ENCODE data around the gene RSBN1.
A peak's percentile ranks its signal among the peaks of the same experiment; 100 is the strongest.
"Not testable (repeated sequence)": the region's sequence is repeated elsewhere in the genome, so short reads cannot be mapped to it uniquely, and the experiment has no call there.

RSBN1 gene

DNA sequence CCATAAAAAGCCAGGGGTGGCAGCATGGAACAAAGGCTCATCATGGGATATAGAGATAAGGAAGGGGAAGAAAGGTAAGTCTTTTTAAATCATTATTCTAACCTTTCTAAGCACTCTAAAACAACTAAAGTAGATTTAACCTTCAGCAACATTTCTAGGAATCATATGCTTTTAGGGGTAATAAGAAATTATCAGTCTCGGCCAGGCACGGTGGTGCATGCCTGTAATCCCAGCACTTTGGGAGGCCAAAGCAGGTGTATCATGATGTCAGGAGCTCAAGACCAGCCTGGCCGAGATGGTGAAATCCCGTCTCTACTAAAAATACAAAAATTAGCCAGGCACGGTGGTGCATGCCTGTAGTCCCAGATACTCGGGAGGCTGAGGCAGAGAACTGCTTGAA lies 32.7 kb downstream of the RSBN1 start:
- DNase-seq = peak; percentile 15

DNA sequence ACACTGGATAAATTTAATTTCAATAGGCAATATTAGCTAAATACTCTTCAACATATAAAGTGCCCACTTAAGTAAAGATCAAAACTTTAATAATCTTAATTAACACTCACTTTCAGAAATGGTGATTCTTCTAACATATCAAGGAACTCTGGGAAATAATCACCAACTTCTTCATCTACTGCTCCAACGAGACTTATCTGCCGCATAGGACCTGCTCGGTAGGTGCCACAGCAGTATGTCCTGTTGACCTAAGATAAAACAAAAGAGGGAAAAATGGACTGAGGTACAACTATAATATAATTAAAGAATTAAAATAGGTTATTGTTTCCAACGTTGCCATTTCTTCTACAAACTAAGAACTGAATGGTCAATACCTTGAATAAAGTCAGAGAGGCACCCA lies 34.7 kb downstream of the RSBN1 start:
- no peak for DNase-seq

DNA sequence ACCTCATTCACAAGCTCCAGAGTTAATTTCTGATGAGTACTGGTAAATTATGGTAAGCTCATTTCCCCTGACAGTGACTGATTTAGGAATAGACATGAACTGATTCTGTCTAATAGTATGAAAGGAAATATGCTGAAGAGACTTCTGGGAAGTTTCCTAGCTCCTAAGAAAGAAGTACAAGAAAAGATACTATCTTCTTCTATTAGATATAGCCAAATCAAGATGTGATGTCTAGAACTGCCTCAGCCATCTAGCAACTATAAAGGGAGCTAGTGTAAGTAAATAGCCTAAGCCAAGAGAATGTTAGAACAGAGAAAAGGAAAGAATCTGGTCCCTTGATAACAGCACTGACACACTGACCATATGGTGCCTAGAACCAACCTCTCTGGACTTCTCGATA lies 42.2 kb downstream of the RSBN1 start:
- no peak for DNase-seq

DNA sequence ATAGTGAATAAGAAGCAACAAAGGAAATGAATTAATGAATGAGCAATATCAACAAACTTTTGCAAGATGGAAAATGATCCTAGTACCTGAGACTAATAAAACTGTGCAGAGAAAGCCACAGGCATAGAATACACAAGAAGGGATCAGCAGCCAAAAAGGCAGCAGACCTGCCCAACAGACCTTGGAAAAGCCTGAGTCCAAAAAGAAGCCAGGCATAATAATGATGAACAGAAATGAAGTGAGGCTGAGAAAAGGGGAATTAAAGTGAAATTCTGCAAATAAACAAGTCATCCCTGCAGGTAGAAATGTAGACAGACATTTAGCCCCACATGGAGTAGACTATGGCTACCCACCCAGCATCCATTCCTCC lies 42.7 kb downstream of the RSBN1 start:
- no peak for DNase-seq

DNA sequence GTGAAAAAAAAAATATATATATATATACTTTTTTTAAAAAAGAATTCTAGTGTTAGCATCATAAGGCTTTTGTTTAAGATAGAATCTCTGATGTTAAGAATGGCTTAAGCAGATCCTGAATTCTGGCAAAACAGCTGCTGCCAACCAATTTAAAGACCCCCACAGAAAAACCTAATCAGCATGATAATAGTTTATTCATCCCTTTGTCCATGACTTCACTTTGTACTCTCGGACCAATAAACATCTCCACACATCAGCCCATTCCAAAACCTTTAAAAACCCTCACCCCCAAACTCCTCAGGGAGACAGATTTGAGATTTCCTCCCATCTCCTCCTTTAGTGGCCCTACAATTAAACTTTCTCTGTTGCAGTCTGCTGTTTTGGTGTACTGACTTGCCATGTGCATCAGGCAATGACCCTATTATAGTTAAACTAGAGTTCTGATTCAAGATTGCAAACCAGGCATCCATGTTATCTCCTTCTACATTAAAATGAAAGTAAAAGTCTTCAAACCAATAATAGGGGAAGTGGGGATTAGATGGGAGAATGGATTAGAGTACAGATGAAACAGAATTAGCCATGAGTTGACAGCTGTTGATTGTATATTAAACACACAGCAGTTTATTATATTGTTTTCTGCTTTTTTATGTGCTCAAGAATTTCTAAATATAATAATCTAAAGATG lies 43.2 kb downstream of the RSBN1 start:
- DNase-seq = peak; percentile 51

DNA sequence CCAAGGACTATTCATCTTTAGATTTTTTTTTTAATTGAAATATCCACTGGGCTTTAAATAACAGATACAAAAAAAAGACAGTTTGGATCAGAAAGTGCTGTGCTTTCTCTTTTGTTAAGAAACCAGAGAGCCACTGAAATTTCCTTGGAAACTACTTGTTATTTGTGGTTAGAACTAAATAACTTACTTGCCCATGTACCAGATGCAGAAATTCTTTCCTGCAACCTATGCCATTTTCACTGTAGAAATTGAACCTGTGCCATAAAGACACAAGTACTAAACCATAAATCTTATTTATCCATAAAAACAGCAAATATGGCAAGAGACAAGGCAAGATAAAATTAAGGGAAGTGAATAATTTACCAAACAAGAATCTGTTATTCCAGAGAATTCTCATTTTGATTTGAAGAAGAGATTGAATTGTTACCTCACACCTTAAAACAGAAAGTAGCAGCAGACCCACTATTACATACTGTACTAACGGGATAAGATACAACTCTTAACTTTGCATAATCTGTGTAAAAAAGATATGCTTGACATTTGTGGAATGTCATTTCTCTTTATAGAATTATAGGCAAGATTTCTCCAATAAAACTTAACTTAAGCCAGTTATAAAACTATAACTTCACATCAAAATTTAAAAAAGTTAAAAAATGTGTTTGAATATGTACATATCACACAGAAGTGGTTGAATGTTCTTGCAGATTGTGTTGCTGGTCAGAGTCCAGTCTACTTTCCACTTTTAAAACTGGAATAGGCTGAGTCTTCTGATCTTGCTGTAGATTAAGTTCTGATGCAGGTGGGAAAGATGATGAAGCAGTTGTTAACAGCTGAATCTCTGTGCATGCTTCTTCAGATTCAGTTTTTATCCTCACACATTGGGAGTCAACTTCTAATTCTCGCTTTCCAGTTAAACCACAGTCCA lies 46.7 kb downstream of the RSBN1 start:
- no peak for DNase-seq

DNA sequence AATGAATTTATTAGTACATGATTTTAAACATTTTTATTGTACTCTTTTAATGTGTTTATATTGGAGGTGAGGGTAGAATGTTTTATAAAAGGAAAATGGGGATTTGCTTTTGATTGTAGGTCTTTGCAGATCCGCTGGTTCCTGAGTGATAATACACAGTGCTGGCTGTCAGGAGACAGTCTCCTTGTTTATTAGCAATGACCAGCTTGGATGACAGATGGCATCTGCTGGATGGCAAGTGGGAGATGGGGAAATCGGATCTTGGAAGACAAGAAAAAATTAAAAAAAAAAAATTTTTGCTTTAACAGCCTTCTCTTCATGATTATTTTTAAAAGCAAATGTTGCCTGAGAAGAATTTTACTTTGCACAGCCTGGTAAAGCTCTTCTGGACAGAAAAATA lies 48.6 kb downstream of the RSBN1 start:
- no peak for DNase-seq

DNA sequence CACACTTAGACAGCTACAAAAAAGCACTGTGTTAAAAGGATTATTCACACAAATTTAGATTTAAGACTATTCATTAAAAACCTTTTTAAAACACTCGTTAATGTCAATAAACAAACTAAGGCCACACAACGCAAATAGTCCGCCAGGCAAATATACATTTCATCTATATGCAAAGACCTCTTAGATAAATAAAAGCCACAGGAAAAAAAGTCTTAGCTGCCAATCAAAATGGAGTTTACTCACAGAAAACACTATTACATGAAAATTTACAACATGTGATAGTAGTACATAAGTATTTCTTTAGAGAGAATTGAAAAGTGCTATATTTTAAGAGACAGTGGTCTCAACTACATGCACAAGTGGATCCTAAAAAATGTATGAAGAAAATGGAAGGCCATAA lies 50.3 kb downstream of the RSBN1 start:
- no peak for DNase-seq

DNA sequence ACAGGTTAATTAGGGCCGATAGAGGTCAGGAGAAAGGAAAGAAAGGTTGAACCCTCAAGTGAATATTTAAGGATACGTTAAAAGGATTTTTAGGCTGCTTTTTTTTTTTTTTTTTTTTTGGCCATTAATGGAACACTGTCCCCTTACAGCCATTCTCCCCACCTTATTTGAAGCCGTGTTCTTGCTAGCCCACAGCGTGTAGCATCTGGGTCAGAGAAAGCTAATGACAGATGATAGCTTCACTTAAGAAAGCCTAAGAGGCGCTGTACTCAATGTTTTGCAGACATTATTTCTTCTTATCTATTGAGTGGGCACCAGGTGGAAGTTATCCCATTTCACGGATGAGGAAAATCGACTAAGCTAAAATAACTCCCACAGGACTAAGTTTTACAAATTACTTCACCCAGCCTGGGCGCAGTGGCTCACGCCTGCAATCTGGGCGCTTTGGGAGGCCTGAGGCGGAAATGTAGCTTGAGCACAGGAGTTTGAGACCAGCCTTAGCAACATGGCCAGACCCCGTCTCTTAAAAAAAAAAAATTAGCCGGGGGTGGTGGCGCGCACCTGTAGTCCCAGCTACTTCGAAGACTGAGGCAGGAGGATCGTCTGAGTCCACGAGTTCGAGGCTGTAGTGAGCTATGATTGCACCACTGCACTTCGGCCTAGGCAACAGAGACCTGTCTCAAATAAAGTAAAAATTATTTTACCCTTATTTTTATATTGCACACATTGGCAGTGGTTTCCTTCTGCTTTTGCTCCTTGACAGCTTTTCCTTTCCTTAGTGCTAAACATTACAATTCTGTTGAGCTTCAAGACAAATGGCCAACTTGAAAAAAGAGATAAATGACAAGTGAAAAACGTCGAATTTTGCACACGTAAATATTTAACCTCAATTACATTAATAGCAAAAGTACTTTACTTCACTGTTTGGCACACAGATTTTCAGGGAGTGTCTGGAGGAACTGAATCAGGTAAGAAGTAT lies 51.9 kb downstream of the RSBN1 start:
- DNase-seq = no peak

DNA sequence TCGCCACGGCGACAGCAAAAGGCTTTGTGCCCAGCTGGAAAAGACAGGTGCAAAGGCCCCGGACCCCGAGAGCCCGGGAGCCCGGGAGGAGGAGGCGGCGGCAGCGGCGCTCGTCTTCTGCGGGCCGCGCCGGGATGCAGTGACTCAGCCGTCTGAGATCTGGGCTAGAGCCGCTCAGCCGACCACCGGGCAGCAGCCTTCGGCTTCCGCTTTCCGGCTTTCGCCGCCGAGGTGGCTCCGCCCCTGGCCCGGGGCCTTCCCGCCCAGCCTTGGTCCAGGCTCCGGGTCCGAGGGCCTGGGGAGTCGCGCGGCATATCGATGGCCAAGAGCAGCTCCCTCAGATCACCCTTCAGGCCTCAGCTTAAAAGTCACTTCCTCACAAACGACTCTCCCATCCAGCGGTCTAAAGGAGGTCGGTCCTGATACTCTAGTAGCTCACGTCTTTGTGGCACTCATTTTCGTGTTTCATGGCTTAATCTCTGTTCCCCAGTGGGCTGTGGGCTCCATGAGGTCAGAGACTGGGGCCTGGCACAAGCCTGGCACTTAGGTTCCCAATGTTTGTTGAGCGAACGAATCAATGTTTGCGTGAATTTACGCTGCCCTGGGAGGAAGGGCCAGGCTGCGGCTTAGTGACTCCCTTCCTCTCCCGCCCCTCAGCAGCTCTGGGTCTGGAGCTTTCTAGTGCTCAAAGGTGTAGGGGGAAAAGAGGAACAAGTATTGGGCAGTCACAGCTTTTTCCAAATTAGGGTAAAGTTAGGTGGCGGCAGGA lies 52.8 kb downstream of the RSBN1 start, which contains the start of gene PHTF1:
PHTF1 (minus strand) TSS at position 154 of the 769 bp plus-strand sequence. CDS start 783 bp downstream, outside the sequence.
- peak; percentile 94 for DNase-seq

DNA sequence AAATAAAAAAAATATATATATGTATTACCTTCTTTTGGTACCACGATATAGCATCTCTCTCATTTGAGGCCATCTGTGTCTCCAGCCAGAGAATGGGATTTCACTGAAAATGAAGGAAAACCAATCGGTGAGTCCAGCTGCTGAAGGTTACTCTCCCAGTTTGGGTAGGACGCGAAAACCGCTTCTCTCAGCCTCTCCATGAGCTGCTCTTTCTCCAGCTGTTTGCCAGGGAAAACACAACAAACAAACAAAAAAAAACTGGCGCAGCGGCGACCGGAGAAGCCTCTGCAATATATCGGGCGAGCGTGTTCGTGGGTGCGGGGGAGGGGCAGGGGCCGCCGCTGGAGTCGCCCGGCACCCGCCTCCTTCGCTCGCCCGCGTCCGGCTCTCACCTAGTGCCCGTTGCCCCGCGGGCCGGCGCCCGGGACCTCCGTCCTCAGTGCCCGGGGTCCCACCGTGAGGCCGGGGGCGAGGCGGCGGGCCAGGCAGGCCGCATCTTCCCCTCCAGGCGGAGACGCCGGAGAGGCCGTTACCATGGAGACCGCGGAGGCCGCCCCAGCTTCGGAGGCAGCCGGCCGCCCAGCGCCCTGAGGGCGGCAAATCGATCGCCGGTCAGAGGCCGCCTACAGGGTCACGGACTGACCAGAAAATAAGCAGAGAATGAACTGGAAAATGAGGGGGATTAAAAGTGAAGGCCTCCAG lies 53.5 kb downstream of the RSBN1 start:
- DNase-seq = peak; percentile 89

DNA sequence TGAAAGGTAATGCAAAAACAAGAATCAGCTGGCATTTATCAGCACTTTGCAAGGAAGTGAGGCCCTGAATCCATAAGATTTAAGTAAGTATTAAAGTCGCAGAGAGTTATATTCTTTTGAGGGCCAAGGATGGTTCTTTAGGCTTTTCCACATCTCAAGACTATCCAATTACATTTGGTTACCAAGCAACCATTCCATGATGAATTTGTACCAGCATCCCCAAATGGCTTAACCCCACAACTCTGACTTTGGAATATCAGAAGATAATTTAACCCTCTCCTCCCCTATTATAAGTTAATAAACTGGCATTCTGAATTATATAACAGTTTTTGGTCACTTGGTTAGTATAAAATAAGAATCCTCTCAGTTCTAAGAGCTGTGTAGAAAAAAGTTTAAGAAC lies 55.8 kb downstream of the RSBN1 start:
- DNase-seq = no peak

DNA sequence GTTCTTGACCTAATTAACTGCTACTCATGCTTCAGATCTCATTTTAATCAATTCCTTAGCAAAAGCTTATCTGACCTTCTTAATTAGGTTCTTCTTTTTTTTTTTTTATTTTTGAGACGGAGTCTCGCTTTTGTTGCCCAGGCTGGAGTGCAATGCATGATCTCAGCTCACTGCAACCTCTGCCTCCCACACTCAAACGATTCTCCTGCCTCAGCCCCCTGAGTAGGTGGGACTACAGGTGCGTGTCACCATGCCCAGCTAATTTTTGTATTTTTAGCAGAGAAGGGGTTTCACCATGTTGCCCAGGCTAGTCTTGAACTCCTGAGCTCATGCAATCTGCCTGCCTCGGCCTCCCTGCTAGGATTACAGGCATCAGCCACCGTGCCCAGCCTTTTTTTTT lies 58.9 kb downstream of the RSBN1 start:
- DNase-seq = not testable (repeated sequence)

DNA sequence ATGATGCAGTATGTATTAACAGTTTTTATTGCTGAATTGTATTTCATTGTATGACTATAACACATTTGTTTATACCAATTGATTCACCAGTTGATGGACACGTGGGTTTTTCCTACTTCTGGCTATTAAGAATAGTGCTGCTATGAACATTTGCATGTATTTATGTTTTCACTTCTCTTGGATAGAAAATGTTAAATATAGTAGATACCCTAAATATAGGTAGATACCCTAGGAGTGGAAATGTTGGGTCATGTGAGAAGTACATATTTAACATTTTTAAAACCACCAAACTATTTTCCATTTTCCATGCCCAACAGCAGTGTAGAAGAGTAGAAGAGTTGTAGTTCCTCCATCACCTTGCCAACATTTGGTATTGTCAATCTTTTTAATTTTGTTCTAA lies 60.8 kb downstream of the RSBN1 start:
- no peak for DNase-seq

DNA sequence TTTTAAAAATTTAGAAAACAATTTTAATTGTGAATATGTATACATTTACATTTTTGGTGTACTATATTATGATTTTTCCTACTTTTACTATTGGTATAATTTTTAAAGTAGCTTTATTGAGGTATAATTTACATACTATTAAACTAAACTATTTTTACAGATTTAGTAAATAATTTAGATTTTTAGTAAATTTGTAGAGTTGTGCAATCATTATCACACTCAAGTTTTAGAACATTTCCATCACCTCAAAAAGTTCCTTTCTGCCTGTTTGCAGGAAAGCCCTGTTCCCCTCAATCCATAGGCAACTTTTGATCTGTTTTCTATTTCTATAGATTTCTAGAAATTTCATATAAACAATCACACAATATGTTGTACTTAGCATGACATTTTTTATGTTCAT lies 61.2 kb downstream of the RSBN1 start:
- no peak for DNase-seq

DNA sequence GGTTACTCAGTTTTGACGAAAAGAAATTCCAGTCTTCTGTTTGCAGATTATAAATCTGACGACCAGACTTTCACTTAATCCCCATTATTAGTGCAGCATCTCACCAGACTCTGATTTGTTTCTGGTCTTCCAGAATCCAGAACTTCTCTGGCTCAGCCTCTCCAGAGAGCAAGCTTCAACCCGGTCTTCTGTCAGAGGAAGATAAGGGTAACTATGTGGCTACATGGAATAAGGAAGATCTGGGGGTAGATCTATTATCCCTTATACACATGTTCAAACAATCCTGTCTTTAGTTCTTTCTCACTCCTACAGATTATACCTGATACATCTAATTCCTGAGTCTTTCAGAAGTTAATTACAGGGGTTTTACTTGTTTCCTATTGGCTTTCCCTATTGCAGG lies 62.9 kb downstream of the RSBN1 start:
- peak; percentile 8 for DNase-seq

DNA sequence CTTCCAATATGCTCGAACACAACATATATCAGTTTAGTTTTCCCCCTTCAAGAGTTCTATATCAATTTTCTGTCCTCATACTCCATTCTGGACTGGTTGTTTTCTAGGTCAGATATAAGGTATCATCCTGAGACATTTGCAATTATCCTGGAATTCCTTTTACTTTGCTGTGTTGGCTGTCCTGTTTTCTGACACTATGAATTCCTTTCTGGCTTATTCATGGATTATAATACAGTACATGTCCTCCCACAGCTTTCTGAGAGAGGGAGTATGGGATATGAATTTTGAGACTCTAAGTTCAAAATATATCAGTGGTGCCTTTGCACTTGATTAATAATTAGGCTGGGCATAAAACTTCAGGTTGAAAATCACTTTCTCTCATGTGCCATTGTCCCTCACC lies 64.9 kb downstream of the RSBN1 start:
- no peak for DNase-seq

DNA sequence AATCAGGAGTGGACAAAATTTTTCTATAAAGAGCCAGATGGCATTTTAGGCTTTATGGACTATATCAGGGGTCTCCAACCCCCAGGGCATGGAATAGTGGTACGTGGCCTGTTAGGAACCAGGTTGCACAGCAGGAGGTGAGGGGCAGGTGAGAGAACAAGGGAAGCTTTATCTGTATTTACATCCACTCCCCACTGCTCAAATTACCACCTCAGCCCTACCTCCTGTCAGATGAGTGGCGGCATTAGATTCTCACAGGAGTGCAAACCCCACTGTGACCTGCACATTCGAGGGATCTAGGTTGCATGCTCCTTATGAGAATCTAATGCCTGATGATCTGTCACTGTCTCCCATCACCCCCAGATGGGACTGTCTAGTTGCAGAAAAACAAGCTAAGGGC lies 66.9 kb downstream of the RSBN1 start:
- DNase-seq = no peak

DNA sequence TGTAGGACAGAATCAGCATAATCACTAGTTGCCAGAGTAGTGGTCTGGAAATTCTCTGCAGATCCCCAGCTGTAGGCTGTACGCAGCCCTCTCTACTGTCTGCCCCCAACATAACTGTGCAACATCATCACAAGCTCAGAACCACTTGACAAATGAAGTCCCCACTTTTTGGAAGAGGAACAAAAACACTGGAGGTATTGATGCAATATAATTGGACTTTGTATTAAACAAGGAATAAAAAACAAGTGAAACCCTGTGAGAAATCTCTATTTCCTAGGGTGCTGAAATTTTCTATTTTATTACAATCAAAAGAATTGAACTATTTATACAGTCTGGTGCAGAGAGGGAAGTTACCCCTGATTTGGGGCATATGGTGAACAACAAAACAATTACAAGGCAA lies 68.2 kb downstream of the RSBN1 start:
- no peak for DNase-seq

DNA sequence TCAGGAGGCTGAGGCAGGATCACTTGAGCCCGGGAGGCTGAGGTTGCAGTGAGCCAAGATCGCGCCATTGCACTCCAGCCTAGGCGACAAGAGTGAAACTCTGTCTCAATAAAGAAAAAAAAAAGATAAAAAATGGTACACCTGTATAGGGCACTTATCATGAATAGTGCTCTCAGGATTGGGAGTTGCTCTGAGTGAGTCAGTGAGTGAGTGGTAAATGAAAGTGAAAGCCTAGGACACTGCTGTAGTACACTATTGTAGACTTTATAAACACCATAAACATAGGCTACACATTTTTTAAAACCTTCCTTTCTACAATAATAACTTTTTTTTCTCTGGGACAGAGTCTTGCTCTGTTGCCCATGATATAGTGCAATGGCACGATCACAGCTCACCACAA lies 69.8 kb downstream of the RSBN1 start:
- peak; percentile 30 for DNase-seq

DNA sequence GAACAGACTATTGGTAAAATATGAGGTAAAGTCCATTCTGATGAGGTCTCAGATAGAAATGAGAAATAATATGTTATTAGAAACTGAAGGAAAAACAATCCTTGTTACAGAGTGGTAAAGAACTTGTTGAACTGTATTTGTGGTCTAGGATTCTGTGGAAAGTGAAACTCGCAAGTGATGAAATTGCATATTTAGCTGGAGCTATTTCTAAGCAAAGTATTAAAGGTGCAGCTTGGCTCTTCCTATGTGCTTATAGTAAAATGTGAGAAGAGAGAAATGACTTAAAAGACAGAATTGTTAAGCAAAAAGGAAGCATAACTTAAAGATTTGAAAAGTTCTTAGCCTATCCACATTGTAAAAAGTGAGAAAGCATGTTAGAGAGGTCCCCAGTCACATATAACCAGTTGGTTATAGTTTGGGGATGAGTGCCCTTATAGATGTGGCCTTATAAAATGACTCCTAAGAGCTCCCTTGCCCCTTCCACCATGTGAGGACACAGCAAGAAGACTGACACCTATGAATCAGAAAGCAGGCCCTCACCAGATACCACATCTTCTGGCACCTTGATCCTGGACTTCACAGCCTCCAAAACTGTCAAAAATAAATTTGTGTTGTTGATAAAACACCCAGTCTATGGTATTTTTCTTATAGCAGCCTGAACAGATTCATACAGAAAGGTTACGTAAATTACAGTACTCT lies 77.8 kb downstream of the RSBN1 start:
- peak; percentile 30 for DNase-seq

Data from OCI-M1 (cell line).